Measurements from ENCODE around the gene PRPF8.

- TF ChIP-seq, protein P1, sequence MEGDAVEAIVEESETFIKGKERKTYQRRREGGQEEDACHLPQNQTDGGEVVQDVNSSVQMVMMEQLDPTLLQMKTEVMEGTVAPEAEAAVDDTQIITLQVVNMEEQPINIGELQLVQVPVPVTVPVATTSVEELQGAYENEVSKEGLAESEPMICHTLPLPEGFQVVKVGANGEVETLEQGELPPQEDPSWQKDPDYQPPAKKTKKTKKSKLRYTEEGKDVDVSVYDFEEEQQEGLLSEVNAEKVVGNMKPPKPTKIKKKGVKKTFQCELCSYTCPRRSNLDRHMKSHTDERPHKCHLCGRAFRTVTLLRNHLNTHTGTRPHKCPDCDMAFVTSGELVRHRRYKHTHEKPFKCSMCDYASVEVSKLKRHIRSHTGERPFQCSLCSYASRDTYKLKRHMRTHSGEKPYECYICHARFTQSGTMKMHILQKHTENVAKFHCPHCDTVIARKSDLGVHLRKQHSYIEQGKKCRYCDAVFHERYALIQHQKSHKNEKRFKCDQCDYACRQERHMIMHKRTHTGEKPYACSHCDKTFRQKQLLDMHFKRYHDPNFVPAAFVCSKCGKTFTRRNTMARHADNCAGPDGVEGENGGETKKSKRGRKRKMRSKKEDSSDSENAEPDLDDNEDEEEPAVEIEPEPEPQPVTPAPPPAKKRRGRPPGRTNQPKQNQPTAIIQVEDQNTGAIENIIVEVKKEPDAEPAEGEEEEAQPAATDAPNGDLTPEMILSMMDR (IDR thresholded peaks at IDR 0.05): no peak
- TF ChIP-seq POLR2A (IDR thresholded peaks at IDR 0.05): no peak
These were observed 18.4 kb upstream of the PRPF8 start for GRCh38 chr17:1703063-1703462.
